Measurements from ENCODE around the gene SLC7A1.
A peak's percentile ranks its signal among the peaks of the same experiment; 100 is the strongest.

SLC7A1 gene

DNA sequence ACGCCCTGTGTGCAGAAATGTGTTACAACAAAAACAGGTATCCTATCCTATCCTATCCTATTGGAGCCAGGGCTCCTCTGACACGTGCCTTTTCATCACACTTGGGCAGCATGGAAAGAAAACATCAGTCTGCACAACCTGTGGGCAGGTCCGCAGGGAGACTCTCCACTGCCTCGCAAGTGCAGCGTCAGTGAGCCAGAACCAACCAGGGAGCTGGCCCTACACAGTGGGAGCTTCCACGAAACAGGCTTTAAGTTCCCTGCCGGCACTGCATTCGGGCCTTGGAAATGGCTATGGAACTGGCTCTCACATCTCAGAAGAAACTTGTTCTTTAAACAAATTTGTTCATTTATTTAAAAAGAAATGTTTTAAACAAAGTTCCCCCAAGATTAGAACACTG lies 49.5 kb downstream of the SLC7A1 start:
- H2BK5ac ChIP-seq (ENCODE audit: low read length), result no peak overlapping the region
- H4K5ac ChIP-seq (ENCODE audit: low read length), result no peak overlapping the region
- peaks cover 5% of the 10 kb centered on the region for H3K4me1 ChIP-seq (ENCODE audit: control insufficient read depth, low read depth, low read length)
- no peak overlapping the region for H2AK5ac ChIP-seq (ENCODE audit: low read length)
- H2BK120ac ChIP-seq (ENCODE audit: low read depth, low read length), result no peak overlapping the region
- H3K4ac ChIP-seq (ENCODE audit: low read depth, low read length), result no peak overlapping the region
- H2BK15ac ChIP-seq (replicated peaks; ENCODE audit: low read depth), result no peak overlapping the region
- no peak overlapping the region for H3K4me3 ChIP-seq (ENCODE audit: low read length)
- H4K8ac ChIP-seq (ENCODE audit: low read depth, low read length), result no peak overlapping the region
- H3K4me2 ChIP-seq (ENCODE audit: low read length), result no peak overlapping the region
- no peak overlapping the region for H3K56ac ChIP-seq (ENCODE audit: low read length)
- H3K23ac ChIP-seq (ENCODE audit: low read length), result no peak overlapping the region
- H3K36me3 ChIP-seq (ENCODE audit: control insufficient read depth, insufficient read depth, low read length), result peaks cover 5% of the 10 kb centered on the region
- DNase-seq, result no peak
- no peak overlapping the region for H3K27ac ChIP-seq (ENCODE audit: low read depth, low read length)
- H3K18ac ChIP-seq (ENCODE audit: low read length), result no peak overlapping the region
- peaks cover 76% of the 10 kb centered on the region for H3K79me2 ChIP-seq (ENCODE audit: control insufficient read depth, insufficient read depth, low read length)
- no CpG with 5 or more reads among the region's 8 CpGs for WGBS (ENCODE audit: extremely low coverage, insufficient coverage, low lambda C conversion rate)
- H3K27me3 ChIP-seq (ENCODE audit: insufficient read depth, low read length, poor library complexity), result no peaks in the 10 kb centered on the region
- peaks cover 33% of the 10 kb centered on the region for H3K79me1 ChIP-seq (ENCODE audit: low read length)
- no peak overlapping the region for H3K9ac ChIP-seq (ENCODE audit: low read length)

DNA sequence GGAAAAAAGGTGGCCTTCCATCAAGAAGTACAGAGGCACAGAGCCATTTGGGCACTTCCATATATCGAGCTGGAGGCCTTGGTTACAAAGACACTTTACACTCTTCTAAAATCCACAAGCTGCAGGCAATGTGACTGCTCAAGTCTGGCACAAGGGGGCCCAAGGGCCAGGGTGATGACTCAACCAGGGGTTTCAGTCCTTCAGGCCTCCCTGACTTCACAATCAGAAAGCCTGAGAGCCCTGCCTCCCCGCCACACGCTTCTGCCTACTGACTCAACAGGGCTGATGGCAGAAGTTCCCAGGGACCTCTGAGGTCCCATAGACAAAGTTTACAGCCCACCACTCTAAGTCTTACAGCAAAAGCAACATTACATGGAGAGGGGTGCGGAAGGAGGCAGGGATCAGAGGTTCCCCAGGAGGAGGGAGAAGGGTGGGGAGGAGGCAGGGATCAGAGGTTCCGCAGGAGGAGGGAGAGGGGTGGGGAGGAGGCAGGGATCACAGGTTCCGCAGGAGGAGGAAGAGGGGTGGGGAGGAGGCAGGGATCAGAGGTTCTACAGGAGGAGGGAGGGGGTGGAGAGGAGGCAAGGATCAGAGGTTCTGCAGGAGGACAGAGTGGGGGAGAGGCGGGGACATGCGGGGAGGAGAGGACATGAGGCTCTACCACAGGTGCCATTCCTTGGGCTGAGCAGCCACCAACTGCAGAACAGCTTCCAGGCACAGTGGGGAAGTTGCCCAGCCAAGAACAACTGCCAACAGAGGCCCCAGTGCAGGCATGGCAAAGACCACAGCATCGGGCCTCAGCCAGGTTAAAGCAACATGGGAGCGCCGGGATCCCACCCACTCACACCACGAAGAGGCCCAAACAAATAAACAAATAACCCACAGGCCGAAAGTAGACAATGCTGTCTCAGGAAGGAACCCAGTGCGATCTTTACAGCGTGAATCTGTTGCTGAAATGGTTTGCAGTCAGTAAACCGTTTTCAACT lies 52.0 kb downstream of the SLC7A1 start:
- no peak overlapping the region for H2AK5ac ChIP-seq (ENCODE audit: low read length)
- H3K4ac ChIP-seq (ENCODE audit: low read depth, low read length), result no peak overlapping the region
- DNase-seq, result peak; percentile 93
- H3K23ac ChIP-seq (ENCODE audit: low read length), result no peak overlapping the region
- no peaks in the 10 kb centered on the region for H3K27me3 ChIP-seq (ENCODE audit: insufficient read depth, low read length, poor library complexity)
- H3K56ac ChIP-seq (ENCODE audit: low read length), result peak overlapping the region; percentile 30
- no peak overlapping the region for H2BK15ac ChIP-seq (replicated peaks; ENCODE audit: low read depth)
- H4K5ac ChIP-seq (ENCODE audit: low read length), result no peak overlapping the region
- no peak overlapping the region for H4K8ac ChIP-seq (ENCODE audit: low read depth, low read length)
- no peak overlapping the region for H3K4me2 ChIP-seq (ENCODE audit: low read length)
- H3K27ac ChIP-seq (ENCODE audit: low read depth, low read length), result no peak overlapping the region
- no peak overlapping the region for H3K4me3 ChIP-seq (ENCODE audit: low read length)
- no peak overlapping the region for H2BK120ac ChIP-seq (ENCODE audit: low read depth, low read length)
- peaks cover 33% of the 10 kb centered on the region for H3K79me1 ChIP-seq (ENCODE audit: low read length)
- H3K79me2 ChIP-seq (ENCODE audit: control insufficient read depth, insufficient read depth, low read length), result peaks cover 69% of the 10 kb centered on the region
- H2BK5ac ChIP-seq (ENCODE audit: low read length), result no peak overlapping the region
- H3K36me3 ChIP-seq (ENCODE audit: control insufficient read depth, insufficient read depth, low read length), result no peaks in the 10 kb centered on the region
- no peak overlapping the region for H3K9ac ChIP-seq (ENCODE audit: low read length)
- peaks cover 8% of the 10 kb centered on the region for H3K4me1 ChIP-seq (ENCODE audit: control insufficient read depth, low read depth, low read length)
- H3K18ac ChIP-seq (ENCODE audit: low read length), result no peak overlapping the region
- WGBS (ENCODE audit: extremely low coverage, insufficient coverage, low lambda C conversion rate), result no CpG with 5 or more reads among the region's 16 CpGs

GRCh38 chr13:29542381-29542780 lies 53.1 kb downstream of the SLC7A1 start:
- no peak overlapping the region for H3K9ac ChIP-seq (ENCODE audit: low read length)
- no peak overlapping the region for H2BK120ac ChIP-seq (ENCODE audit: low read depth, low read length)
- H4K5ac ChIP-seq (ENCODE audit: low read length), result no peak overlapping the region
- H3K79me2 ChIP-seq (ENCODE audit: control insufficient read depth, insufficient read depth, low read length), result peaks cover 69% of the 10 kb centered on the region
- H3K79me1 ChIP-seq (ENCODE audit: low read length), result peaks cover 35% of the 10 kb centered on the region
- peaks cover 8% of the 10 kb centered on the region for H3K4me1 ChIP-seq (ENCODE audit: control insufficient read depth, low read depth, low read length)
- DNase-seq, result no peak
- no peak overlapping the region for H3K23ac ChIP-seq (ENCODE audit: low read length)
- H3K27ac ChIP-seq (ENCODE audit: low read depth, low read length), result no peak overlapping the region
- H2BK15ac ChIP-seq (replicated peaks; ENCODE audit: low read depth), result no peak overlapping the region
- H2BK5ac ChIP-seq (ENCODE audit: low read length), result no peak overlapping the region
- no peak overlapping the region for H3K4ac ChIP-seq (ENCODE audit: low read depth, low read length)
- H3K4me3 ChIP-seq (ENCODE audit: low read length), result no peak overlapping the region
- no CpG with 5 or more reads among the region's 8 CpGs for WGBS (ENCODE audit: extremely low coverage, insufficient coverage, low lambda C conversion rate)
- no peaks in the 10 kb centered on the region for H3K36me3 ChIP-seq (ENCODE audit: control insufficient read depth, insufficient read depth, low read length)
- no peak overlapping the region for H2AK5ac ChIP-seq (ENCODE audit: low read length)
- no peak overlapping the region for H4K8ac ChIP-seq (ENCODE audit: low read depth, low read length)
- no peaks in the 10 kb centered on the region for H3K27me3 ChIP-seq (ENCODE audit: insufficient read depth, low read length, poor library complexity)
- no peak overlapping the region for H3K18ac ChIP-seq (ENCODE audit: low read length)
- no peak overlapping the region for H3K4me2 ChIP-seq (ENCODE audit: low read length)
- H3K56ac ChIP-seq (ENCODE audit: low read length), result no peak overlapping the region

DNA sequence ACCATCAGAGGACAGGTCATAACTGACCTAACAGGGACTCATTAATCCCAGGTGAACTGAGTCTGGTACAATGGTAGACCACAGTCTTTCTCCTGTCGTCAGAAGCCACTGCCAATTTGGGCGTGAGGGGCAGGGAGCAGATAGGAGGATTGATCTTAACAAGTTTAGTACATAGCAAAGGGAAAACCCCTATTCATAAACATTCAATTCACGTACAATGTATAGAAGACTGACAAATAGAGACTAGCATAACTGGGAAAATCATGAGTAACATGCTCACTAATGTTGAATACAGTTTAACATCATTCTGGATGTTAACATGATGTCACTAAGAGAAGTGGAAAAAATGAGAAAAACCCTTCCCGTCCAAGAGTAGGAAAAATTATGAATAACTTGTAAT lies 54.1 kb downstream of the SLC7A1 start:
- H3K4ac ChIP-seq (ENCODE audit: low read depth, low read length), result no peak overlapping the region
- H3K79me1 ChIP-seq (ENCODE audit: low read length), result peaks cover 35% of the 10 kb centered on the region
- H3K27ac ChIP-seq (ENCODE audit: low read depth, low read length), result no peak overlapping the region
- no peaks in the 10 kb centered on the region for H3K36me3 ChIP-seq (ENCODE audit: control insufficient read depth, insufficient read depth, low read length)
- peaks cover 67% of the 10 kb centered on the region for H3K79me2 ChIP-seq (ENCODE audit: control insufficient read depth, insufficient read depth, low read length)
- no peak overlapping the region for H2BK15ac ChIP-seq (replicated peaks; ENCODE audit: low read depth)
- no peak overlapping the region for H4K5ac ChIP-seq (ENCODE audit: low read length)
- H3K56ac ChIP-seq (ENCODE audit: low read length), result no peak overlapping the region
- H3K23ac ChIP-seq (ENCODE audit: low read length), result no peak overlapping the region
- no peaks in the 10 kb centered on the region for H3K27me3 ChIP-seq (ENCODE audit: insufficient read depth, low read length, poor library complexity)
- H3K4me2 ChIP-seq (ENCODE audit: low read length), result no peak overlapping the region
- no CpG with 5 or more reads among the region's 4 CpGs for WGBS (ENCODE audit: extremely low coverage, insufficient coverage, low lambda C conversion rate)
- DNase-seq, result no peak
- no peak overlapping the region for H4K8ac ChIP-seq (ENCODE audit: low read depth, low read length)
- no peak overlapping the region for H3K18ac ChIP-seq (ENCODE audit: low read length)
- H3K4me3 ChIP-seq (ENCODE audit: low read length), result no peak overlapping the region
- no peak overlapping the region for H2AK5ac ChIP-seq (ENCODE audit: low read length)
- peaks cover 8% of the 10 kb centered on the region for H3K4me1 ChIP-seq (ENCODE audit: control insufficient read depth, low read depth, low read length)
- no peak overlapping the region for H2BK120ac ChIP-seq (ENCODE audit: low read depth, low read length)
- H2BK5ac ChIP-seq (ENCODE audit: low read length), result no peak overlapping the region
- no peak overlapping the region for H3K9ac ChIP-seq (ENCODE audit: low read length)

DNA sequence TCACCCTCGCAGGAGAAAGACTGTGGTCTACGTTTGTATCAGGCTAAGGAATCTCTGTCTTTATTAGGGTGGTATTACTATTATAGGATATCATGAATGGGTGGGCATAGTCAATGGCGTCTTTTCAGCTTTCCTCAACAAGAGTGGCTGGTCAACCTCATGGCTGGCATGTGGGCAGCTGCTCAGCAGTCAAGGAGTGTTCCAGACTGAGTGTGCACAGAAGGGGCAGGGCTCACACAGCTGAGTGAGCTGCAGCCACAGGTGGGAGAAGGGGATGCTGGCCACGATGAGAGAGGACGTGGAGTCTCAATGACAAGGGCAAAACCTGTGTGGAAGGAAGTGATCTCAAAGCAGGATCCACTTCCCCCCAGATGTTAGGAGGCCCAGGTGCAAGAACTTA lies 54.7 kb downstream of the SLC7A1 start:
- peaks cover 64% of the 10 kb centered on the region for H3K79me2 ChIP-seq (ENCODE audit: control insufficient read depth, insufficient read depth, low read length)
- no peak overlapping the region for H4K5ac ChIP-seq (ENCODE audit: low read length)
- H3K4me1 ChIP-seq (ENCODE audit: control insufficient read depth, low read depth, low read length), result peaks cover 8% of the 10 kb centered on the region
- no peak overlapping the region for H3K27ac ChIP-seq (ENCODE audit: low read depth, low read length)
- no peak overlapping the region for H3K4me2 ChIP-seq (ENCODE audit: low read length)
- no peak overlapping the region for H3K9ac ChIP-seq (ENCODE audit: low read length)
- H3K23ac ChIP-seq (ENCODE audit: low read length), result peak overlapping the region; percentile 11
- H3K4me3 ChIP-seq (ENCODE audit: low read length), result no peak overlapping the region
- no peak overlapping the region for H3K4ac ChIP-seq (ENCODE audit: low read depth, low read length)
- H3K36me3 ChIP-seq (ENCODE audit: control insufficient read depth, insufficient read depth, low read length), result no peaks in the 10 kb centered on the region
- no CpG with 5 or more reads among the region's 5 CpGs for WGBS (ENCODE audit: extremely low coverage, insufficient coverage, low lambda C conversion rate)
- H3K79me1 ChIP-seq (ENCODE audit: low read length), result peaks cover 34% of the 10 kb centered on the region
- H3K18ac ChIP-seq (ENCODE audit: low read length), result no peak overlapping the region
- H3K56ac ChIP-seq (ENCODE audit: low read length), result no peak overlapping the region
- no peak overlapping the region for H2BK5ac ChIP-seq (ENCODE audit: low read length)
- H2AK5ac ChIP-seq (ENCODE audit: low read length), result no peak overlapping the region
- H2BK15ac ChIP-seq (replicated peaks; ENCODE audit: low read depth), result no peak overlapping the region
- H4K8ac ChIP-seq (ENCODE audit: low read depth, low read length), result no peak overlapping the region
- H3K27me3 ChIP-seq (ENCODE audit: insufficient read depth, low read length, poor library complexity), result no peaks in the 10 kb centered on the region
- DNase-seq, result no peak
- no peak overlapping the region for H2BK120ac ChIP-seq (ENCODE audit: low read depth, low read length)
